HG03095 (cell line): ENCODE results near the gene SGSH.

Experiments
- ATAC-seq: cut with Tn5 transposase; IDR thresholded peaks from one replicate; pipeline ENCODE4 v1.9.1; 2021; ENCODE audit warnings: moderate library complexity; ENCODE audit not compliant: unreplicated experiment

Gene SGSH

GRCh38 chr17:80187090-80187489, 33.0 kb downstream of the SGSH start:
- no peak for ATAC-seq

DNA sequence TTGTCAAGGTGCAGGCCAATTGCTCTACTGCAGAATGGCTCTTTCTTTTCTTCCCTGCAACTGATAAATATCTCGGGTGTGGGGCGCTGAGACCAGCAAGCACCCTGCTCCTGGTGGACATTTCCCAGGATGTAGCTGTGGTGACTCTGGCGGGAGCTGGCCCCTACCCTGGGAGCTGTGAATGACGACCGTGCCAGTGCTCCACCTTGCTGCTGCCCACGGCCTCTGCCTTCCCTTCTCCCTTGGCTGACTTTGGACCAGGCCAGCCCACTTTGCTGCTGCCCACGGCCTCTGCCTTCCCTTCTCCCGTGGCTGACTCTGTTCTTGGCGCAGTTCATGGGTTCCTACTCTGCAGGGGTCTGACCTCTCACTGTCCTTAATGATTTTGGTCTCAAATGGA, 34.2 kb downstream of the SGSH start:
- ATAC-seq = no peak

GRCh38 chr17:80184423-80184714, 35.8 kb downstream of the SGSH start:
- no peak for ATAC-seq

- ATAC-seq = no peak
These were observed 36.3 kb downstream of the SGSH start for GRCh38 chr17:80183581-80184422.

DNA sequence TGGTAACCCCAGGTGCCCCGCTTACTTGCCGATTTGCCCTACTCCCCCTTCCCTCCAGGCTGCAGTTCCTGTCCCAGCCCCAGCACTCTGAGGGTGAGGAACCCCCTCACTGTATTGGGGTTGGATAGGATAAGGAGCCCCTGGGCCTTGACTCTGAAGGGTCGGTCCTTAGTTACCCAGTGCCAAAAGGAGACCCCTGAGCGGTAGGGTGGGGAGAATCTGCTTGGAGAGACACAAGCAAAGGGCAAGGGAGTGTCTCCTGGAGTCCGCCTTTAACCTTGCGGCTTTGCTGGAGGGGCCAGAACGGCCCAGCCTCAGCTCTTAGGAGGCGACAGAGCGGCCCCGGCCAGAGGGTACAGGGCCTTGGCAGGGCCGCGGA, 37.3 kb downstream of the SGSH start:
- ATAC-seq = no peak

- ATAC-seq = no peak
These were observed 37.9 kb downstream of the SGSH start for GRCh38 chr17:80182118-80182844.

GRCh38 chr17:80181431-80181830, 38.7 kb downstream of the SGSH start:
- ATAC-seq = no peak

DNA sequence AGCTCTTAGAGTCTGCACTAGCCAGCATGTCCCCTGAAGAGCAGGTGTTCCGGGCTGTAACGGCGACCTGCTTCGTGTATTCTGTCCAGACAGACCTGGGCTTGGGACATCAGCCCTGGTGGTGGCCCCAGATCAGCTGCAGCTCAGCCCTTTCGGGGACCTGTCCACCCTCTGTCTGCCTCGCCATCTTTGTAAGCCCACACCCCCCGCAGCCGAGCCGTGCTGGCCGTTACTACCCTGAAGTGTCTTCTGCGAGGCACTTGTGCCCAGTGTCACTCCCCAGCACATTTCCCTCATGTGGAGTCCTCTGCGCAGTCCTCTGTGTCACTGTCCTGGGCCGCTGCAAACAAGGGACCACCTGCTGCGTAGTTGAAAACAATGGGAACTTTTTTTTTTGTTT, 39.9 kb downstream of the SGSH start:
- no peak for ATAC-seq

DNA sequence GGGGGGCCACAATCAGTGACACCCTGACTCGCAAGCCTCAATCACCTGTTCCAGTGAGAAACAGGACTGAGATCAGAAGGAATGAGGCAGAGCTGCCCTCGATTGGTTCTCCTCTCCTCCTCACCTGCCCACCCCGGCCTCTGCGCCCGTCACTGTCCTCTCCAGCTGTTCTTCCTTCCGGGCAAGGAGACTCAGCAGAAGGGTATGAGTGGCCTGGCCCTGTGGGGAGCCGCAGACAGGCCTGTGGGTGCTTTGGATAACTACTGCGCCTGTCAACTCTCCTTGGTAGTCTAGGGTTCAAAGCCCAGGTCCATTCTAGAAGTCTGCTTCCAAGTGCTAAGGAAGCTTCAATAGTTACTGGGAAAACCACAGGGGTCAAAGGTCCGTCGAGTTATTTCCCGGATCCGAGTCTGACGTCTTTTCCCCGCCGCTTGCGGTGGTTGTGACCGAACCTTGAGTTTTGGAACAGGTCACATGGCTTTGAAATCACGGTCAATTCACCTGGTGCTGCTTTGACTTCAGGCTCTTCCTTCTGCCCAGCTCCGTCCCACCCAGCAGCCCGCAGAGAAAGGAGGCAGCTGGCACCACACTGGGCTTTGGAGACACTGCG, 42.0 kb downstream of the SGSH start:
- no peak for ATAC-seq

DNA sequence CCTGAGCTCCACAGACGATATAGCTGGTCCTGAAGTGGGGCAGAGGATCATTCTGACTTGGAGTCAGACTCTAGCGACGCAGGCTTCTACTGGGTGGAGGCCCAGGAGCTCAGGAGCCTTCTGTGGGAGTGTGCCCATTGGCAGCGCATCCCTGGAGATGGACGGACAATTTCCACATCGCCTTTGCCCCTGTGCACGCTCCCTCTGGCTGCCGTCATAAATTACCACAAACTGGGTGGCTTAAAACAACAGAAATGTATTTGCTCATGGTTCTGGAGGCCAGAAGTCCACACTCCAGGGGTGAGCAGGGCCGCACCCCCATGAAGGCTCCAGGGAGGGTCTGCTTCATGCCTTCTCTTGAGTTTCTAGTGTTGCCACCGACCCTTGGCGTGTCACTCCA, 43.4 kb downstream of the SGSH start:
- no peak for ATAC-seq

DNA sequence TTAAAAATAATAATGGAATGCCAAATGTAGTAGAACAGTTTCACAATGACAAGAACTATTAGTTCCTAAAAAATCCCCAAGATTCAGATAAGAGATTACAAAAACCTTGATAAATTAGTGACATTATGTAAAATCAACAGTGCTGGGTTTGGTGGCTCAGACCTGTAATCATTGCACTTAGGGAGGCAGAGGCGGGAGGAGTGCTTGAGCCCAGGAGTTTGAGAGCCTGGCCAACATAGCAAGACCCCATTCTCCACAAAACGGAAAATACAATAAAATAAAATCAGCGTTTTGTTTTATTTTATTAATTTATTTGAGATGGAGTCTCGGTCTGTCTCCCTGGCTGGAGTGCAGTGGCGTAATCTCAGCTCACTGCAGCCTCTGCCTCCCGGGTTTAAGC, 46.2 kb downstream of the SGSH start:
- no peak for ATAC-seq

- no peak for ATAC-seq
These were observed 47.0 kb downstream of the SGSH start for GRCh38 chr17:80173126-80173525.

DNA sequence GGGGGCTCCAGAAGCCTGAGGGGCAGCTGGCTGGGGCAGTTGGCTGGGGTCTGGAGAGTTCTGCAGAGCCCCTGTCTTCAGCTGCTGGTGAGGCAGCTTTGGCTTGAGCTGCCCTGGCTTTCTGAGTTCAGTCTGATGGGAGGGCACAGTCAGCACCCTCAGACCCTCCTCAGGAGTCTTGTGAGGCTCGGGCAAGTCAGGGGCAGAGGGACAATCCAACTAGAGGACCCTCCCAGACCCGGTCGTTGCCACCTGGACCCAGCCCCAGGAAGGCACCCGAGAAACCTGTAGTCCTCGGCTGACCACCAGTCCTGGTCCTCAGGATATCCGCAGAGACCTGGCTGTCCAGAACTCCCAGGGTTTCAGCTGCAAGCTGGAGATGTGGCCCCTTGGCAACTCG, 48.5 kb downstream of the SGSH start:
- no peak for ATAC-seq

DNA sequence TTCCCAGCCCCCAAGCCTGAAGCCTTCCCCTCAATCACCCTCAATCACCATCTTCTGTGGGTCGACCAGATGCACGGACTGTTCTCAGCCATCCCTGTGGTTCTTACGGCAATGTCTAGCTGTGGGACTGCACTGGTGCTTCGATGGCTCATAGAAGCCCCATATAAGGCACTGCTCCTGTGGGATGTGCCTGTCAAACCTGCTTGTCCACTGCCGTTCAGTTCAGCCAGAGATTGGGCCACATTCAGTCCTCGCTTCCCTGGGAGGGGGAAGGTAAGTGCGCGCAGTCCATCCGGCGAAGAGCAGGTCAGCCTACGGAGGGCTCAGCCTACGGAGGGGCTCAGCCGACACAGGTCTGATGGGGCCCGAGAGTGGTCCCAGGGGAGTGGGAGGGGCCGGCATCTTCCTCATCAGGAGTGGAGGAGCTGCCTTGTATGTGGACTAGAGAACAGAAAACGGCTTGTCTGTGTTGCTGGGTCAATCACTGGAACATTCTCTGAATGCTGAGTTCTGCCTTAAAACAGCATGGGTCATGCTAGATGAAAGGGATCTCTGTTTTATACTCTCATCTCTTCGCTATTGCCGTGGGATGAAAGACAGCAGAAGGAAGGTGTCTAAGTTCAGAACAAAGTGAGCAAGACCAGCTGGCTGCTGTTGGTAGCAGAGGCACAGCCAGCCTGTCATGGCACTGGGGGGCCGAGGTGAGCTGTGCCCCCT, 50.2 kb downstream of the SGSH start, which contains the start of gene CARD14:
TSS of gene CARD14 (plus strand) at position 247 of the 717 bp plus-strand sequence. CDS start 11,409 bp downstream, outside the sequence.
- ATAC-seq = no peak

DNA sequence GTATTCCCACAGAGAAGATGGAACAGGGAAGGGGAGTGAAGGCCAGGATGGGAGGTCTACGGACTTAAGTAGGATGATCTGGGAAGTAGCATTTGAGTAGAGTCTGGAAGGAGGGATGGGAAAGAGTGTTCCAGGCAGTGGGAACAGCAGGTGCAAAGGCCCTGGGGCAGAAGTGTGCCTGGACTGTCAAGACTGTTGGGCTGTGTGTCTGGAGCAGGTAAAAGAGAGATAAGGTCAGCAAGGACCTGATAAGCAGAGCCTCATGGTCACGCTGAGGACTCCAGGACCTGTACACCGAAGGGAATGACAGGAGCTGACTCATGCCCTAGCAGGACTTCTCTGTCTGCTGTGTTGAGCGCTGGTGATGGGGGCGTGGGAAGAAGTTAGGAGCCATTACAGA, 51.0 kb downstream of the SGSH start:
- ATAC-seq = no peak

DNA sequence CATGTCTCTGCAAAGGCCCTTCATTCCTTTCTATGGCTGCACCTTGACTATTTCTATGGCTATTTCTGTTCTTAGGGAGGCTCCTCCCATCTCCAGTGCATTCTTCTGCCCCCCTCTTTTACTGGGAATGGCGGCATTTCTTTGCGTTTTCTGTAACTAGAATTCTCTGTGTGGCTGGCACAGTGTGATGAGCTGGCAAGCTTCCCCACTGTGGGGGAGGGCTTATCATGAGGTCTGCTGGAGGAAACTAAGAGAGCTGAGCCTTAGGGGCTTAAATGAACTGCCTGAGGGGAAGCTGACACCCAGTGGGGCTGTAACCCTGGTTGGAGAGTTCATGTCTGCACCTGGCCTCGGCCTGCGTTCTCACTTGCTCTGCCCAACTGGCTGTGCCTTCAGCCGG, 51.8 kb downstream of the SGSH start:
- no peak for ATAC-seq

DNA sequence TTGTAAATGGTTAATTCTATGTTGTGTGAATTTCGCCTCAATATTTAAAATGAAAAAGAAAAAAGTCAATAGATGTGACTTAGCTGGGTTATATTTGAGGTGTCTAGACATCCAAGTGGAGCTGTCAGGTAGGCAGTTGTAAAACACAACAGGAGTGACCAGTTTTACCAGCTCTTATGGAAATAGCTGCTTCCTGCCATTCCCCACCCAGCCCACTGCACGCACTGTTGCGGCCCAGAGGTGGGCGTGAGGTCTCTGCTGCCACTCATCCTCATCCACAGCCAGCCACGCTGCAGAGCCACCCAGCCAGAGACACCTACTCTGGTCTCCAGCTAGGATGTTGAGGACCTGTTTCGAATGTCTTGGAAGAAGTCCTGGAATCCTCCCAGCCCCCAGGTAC, 53.7 kb downstream of the SGSH start:
- no peak for ATAC-seq

- no peak for ATAC-seq
These were observed 55.9 kb downstream of the SGSH start for GRCh38 chr17:80164185-80164584.

DNA sequence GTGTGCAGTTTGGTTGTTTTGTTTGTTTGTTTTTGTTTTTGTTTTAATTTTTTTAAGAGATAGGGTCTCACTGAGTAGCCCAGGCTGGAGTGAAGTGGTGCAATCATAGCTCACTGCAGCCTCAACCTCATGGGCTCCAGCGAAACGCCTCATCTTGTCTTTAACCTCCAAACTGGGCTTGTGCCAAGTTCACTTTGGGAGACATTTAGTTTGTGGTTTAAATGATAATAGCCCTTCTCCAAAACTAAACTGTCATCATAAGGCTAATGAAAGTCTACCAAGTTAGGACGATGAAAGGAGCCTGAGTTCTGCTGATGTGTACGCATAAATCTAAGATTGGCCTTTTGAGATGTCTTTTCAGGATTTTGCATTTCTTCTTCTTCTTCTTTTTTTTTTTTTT, 56.8 kb downstream of the SGSH start:
- ATAC-seq = no peak

GRCh38 chr17:80160536-80160935, 59.6 kb downstream of the SGSH start:
- ATAC-seq = no peak
